Measurements from ENCODE around the gene PAM.

DNA sequence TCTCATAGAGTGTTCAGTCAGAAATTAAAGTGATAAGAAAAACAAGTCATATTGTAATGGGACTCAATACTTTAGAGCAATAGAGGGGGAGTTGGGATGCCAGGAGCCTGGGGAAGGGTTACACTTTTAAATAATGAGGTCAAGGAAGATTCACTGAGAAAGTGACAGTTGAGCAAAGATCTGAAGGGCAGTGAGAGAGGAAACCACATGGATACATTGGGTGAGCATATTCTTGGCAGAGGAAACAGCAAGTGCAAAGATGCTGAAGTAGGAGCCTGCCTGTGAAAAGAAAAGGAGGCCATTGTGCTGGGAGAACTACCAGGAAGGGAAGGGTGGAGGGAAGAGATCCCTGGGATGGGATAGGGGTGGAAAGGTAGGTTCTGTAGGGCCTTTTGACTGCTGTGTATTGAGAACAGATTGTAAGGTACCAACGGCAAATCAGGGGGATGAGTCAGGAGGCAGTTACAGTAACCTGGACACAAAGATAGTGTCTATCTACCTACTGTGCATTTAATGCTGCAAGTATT is 79.4 kb downstream of the PAM start:
- TF ChIP-seq ISL1 (CRISPR knock-in tag; IDR thresholded peaks at IDR 0.05) (no peak), PATZ1 (CRISPR knock-in tag; IDR thresholded peaks at IDR 0.05; ENCODE audit: borderline replicate concordance) (no peak), POU6F1 (CRISPR knock-in tag; IDR thresholded peaks at IDR 0.05; ENCODE audit: borderline replicate concordance, low read depth) (no peak), GLIS3 (CRISPR knock-in tag; IDR thresholded peaks at IDR 0.05) (no peak), BACH2 (CRISPR knock-in tag; IDR thresholded peaks at IDR 0.05; ENCODE audit: borderline replicate concordance) (no peak)

Data from SK-N-SH treated with all-trans-retinoic acid at 6 μM for 48 hours (cell line).